Bronchial epithelial cell (primary cell): ENCODE measurements around the gene MED29. TPM values are rescaled to one million over a fixed set of nuclear protein-coding genes. Genes with fewer than 3 reads are reported as not detected.

Experiments
- DNase-seq: peaks from one replicate; pipeline ENCODE4 v3.0.0-alpha.2; 2010; ENCODE audit warnings: low read depth
- FAIRE-seq: peaks from 2 replicates; lab custom pipeline; 2011; peaks lifted over from hg19 to GRCh38; lab: Jason Lieb, UNC
- H3K27me3 ChIP-seq: 2 replicates; pipeline ENCODE4 v1.5.1; 2011; ENCODE audit warnings: low read length; ENCODE audit not compliant: control insufficient read depth, insufficient read depth
- H3K36me3 ChIP-seq: 2 replicates; pipeline ENCODE4 v1.5.1; 2011; ENCODE audit warnings: low read length; ENCODE audit not compliant: control insufficient read depth, insufficient read depth
- H3K4me3 ChIP-seq: 2 replicates; pipeline ENCODE4 v1.5.1; 2011; ENCODE audit warnings: mild to moderate bottlenecking, low read depth, low read length, control low read depth
- CTCF ChIP-seq: IDR thresholded peaks from 2 replicates; pipeline ENCODE4 v1.5.1; 2011; ENCODE audit warnings: mild to moderate bottlenecking, moderate library complexity, low read length, control low read depth, inconsistent platforms; ENCODE audit not compliant: insufficient read depth, severe bottlenecking
- total RNA-seq: library from RNA; depleted of rRNA; stranded (reverse); fragments of >200 nt; gene quantifications from 2 replicates; pipeline ENCODE4 v1.2.1, GENCODE V29; 2014

Gene MED29
- total RNA-seq, 1 donor from 2014 or later, result 6.8 TPM

GRCh38 chr19:39381910-39382611 is 9.1 kb upstream of the MED29 start:
- Histone ChIP-seq H3K27me3 (no peaks in the 10 kb centered on the region), H3K4me3 (no peak overlapping the region), H3K36me3 (peaks cover 45% of the 10 kb centered on the region)
- no peak for TF ChIP-seq CTCF
- peak; percentile 86 for FAIRE-seq
- DNase-seq, result peak; percentile 72

GRCh38 chr19:39382991-39383828 is 8.0 kb upstream of the MED29 start:
- Histone ChIP-seq H3K27me3 (no peaks in the 10 kb centered on the region), H3K4me3 (no peak overlapping the region), H3K36me3 (peaks cover 45% of the 10 kb centered on the region)
- DNase-seq (no peak), FAIRE-seq (no peak)
- no peak for TF ChIP-seq CTCF

- Histone ChIP-seq H3K36me3 (peaks cover 50% of the 10 kb centered on the region), H3K27me3 (no peaks in the 10 kb centered on the region), H3K4me3 (no peak overlapping the region)
- no peak for TF ChIP-seq CTCF
- no peak for FAIRE-seq
- no peak for DNase-seq
Observed at GRCh38 chr19:39384839-39385568, 6.2 kb upstream of the MED29 start.

- TF ChIP-seq CTCF, result no peak
- FAIRE-seq, result no peak
- DNase-seq, result no peak
Observed at GRCh38 chr19:39385629-39386411, 5.4 kb upstream of the MED29 start.

GRCh38 chr19:39386557-39386956 is 4.6 kb upstream of the MED29 start:
- peaks cover 41% of the 10 kb centered on the region for H3K36me3 ChIP-seq
- FAIRE-seq, result no peak
- no peak for TF ChIP-seq CTCF

More at GRCh38 chr19:39385629-39386411, 5.4 kb upstream of the MED29 start:
- Histone ChIP-seq H3K4me3 (no peak overlapping the region), H3K27me3 (no peaks in the 10 kb centered on the region), H3K36me3 (peaks cover 43% of the 10 kb centered on the region)

More at GRCh38 chr19:39386557-39386956, 4.6 kb upstream of the MED29 start:
- Histone ChIP-seq H3K4me3 (no peak overlapping the region), H3K27me3 (no peaks in the 10 kb centered on the region)
- DNase-seq, result no peak
